Vagina (tissue), 2 donors: ENCODE data around the gene MPND.

ENCODE experiments used
- POLR2A ChIP-seq, 2 donors: fragments of 450-650 bp; IDR thresholded peaks; one replicate each; pipeline ENCODE4 v1.6.1; 2017; ENCODE audit warnings: antibody characterized with exemption in 2 of 2, mild to moderate bottlenecking in 2 of 2, moderate library complexity in 2 of 2
- POLR2AphosphoS5 ChIP-seq, 2 donors: sonication (generic); formaldehyde crosslinking; IDR thresholded peaks; one replicate each; pipeline ENCODE4 v1.9.0; 2017; ENCODE audit warnings: antibody characterized with exemption in 2 of 2, mild to moderate bottlenecking in 2 of 2, low read depth in 1 of 2; ENCODE audit not compliant: insufficient read depth in 1 of 2
- TF ChIP-seq, protein P1 (sequence below), 3 experiments: fragments of 450-650 bp in 2 of 3; fragments of 200-600 bp in 1 of 3; sonication (generic) in 1 of 3; IDR thresholded peaks; one replicate each; pipeline ENCODE4 v1.5.1; 2017 to 2019; ENCODE audit warnings: antibody characterized with exemption in 3 of 3, mild to moderate bottlenecking in 2 of 3, moderate library complexity in 2 of 3

DNA sequence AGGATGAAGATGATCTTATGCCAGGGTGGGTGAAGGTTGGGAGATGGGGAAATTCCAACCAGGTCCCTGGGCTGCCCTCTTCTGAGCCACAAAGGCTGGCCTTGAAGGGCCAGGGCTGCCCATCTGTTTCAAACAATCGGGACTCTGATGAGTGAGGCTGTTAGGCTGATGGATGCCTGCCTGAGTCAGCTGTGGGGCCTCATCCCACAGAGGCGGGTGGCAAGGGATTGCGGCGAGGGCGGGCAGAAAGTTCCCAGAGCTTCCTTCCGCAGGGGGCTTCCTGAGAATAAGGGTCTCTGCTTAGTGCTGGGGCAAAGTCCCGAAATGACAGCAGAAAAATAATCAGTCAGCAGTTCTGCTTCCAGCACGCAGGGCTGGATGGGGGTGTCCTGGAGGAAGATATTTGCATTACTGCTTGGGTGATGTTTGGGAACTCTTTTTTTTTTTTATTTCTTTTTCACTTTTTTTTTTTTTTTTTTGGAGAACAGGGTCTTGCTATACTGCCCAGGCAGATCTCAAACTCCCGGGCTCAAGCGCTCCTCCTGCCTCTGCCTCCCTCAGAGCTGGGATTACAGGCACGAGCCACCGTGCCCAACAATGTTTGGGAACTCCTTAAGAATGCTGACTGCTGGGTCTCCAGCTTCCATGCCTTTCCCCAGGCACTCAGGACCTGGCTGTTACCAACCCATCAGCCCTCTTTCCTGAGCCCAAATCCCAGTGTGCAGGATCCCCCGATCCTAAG, 42.9 kb downstream of the MPND start:
- TF ChIP-seq, protein P1, sequence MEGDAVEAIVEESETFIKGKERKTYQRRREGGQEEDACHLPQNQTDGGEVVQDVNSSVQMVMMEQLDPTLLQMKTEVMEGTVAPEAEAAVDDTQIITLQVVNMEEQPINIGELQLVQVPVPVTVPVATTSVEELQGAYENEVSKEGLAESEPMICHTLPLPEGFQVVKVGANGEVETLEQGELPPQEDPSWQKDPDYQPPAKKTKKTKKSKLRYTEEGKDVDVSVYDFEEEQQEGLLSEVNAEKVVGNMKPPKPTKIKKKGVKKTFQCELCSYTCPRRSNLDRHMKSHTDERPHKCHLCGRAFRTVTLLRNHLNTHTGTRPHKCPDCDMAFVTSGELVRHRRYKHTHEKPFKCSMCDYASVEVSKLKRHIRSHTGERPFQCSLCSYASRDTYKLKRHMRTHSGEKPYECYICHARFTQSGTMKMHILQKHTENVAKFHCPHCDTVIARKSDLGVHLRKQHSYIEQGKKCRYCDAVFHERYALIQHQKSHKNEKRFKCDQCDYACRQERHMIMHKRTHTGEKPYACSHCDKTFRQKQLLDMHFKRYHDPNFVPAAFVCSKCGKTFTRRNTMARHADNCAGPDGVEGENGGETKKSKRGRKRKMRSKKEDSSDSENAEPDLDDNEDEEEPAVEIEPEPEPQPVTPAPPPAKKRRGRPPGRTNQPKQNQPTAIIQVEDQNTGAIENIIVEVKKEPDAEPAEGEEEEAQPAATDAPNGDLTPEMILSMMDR (IDR thresholded peaks at IDR 0.05): no peak
- TF ChIP-seq POLR2AphosphoS5 (IDR thresholded peaks at IDR 0.05; ENCODE audit: insufficient read depth in 1 of 2, low read depth in 1 of 2) (no peak), POLR2A (IDR thresholded peaks at IDR 0.05) (no peak)
